Measurements from ENCODE around the gene TAF4B. TPM values are rescaled to one million over a fixed set of nuclear protein-coding genes. Genes with fewer than 3 reads are reported as not detected.

TAF4B gene
- total and polyA plus RNA-seq, 10 of the 15 experiments (the other 5 are each of a cell fraction or from before 2014, with no cell fraction given), result 2.3 to 15.0 (median 12.2) TPM

DNA sequence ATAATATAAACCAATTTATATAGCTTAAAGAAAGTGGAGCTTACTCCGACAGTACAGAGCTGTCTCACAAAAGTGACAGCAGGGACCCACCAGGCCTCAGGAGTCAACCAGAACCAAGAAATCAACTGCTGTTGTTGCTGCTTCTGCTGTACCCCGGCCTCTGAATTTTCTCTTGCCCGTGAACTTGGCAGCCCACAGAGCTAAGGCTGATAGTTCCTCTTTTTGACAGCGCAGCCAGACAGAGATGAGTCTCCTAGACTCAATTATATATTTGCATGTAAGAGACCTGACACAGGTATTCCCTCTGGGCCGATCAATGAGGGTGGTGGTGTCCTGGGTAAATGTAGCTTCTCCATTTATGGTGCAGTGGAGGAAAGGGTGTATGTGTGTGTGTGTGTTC, 212.7 kb downstream of the TAF4B start (continued):
- TF ChIP-seq SPI1 (IDR thresholded peaks at IDR 0.05; ENCODE audit: borderline replicate concordance, insufficient read depth, low read depth, low read length) (no peak), HDGF (IDR thresholded peaks at IDR 0.05) (no peak), BMI1 (IDR thresholded peaks at IDR 0.05; ENCODE audit: borderline replicate concordance) (no peak), SIX5 (IDR thresholded peaks at IDR 0.05; ENCODE audit: low read depth, low read length, severe bottlenecking) (no peak), CREB1 (IDR thresholded peaks at IDR 0.05; ENCODE audit: low read depth) (0 out of 2 replicates have a peak, but pooled peaks have one; percentile 32)

DNA sequence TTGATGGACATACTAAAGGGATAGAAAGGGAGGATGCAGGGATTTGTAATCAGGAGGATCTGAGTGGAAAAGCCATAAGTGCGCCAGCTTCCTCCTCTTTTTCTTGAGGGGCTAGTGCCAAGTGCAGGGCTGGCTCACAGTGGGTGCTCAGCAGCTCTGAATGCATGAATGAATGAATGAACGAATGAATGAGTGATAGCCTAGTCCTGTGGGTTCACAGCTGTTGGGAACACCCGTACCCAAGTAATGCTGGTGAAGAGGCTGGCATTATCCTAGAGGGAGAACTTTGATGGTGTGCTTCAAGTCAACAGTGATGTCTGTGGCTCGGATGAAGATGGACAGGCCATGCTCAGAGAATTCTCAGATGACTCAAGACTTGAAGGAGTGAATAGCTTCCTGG, 213.3 kb downstream of the TAF4B start:
- BruUV-seq (replicated peaks), result no TSS peak
- intact Hi-C loops (cut with micrococcal nuclease; ENCODE audit: unreplicated experiment), result no loop called here
- CTCF ChIA-PET, result interaction anchor here (0.9 to 3.8 kb wide), 7 partner anchors 9 to 109 kb away, joined by 3 to 12 read pairs (median 6); partner anchors contain the start of gene KCTD1

More for the DNA sequence above, 213.3 kb downstream of the TAF4B start:
- H3K9me3 ChIP-seq (replicated peaks; ENCODE audit: control insufficient read depth, insufficient read depth, low read length), result no peaks in the 10 kb centered on the region; the same call in 2 of the 3 replicates
- no peaks in the 10 kb centered on the region for H3K27me3 ChIP-seq (replicated peaks in 1 of 2; ENCODE audit: control insufficient read depth in 2 of 2, insufficient read depth in 2 of 2, low read length in 1 of 2)
- H3K4me1 ChIP-seq (ENCODE audit: control insufficient read depth, insufficient read depth, low read length), result peaks cover 10% of the 10 kb centered on the region; the same call in 1 of the 2 replicates
- no peak overlapping the region for H3K4me2 ChIP-seq (ENCODE audit: control insufficient read depth, insufficient read depth)
- ChIA-PET RAD21 (ENCODE audit: unreplicated experiment) (interaction anchor here (0.5 to 3.7 kb wide), 9 partner anchors 10 to 1950 kb away, joined by 3 to 12 read pairs (median 3); no protein-coding TSS in a partner anchor), POLR2A (interaction anchor here (0.8 to 1.8 kb wide), 7 partner anchors 8 to 49 kb away, joined by 3 to 8 read pairs (median 4); no protein-coding TSS in a partner anchor), SMC1A (ENCODE audit: uncharacterized antibody, unreplicated experiment) (interaction anchor here (0.8 to 3.5 kb wide), 15 partner anchors 9 to 130 kb away, joined by 3 to 23 read pairs (median 3); no protein-coding TSS in a partner anchor)
- no peak overlapping the region for H3K27ac ChIP-seq (ENCODE audit: control insufficient read depth, insufficient read depth)
- TF ChIP-seq ZNF24 (IDR thresholded peaks at IDR 0.05) (peak; percentile 76), MYB (IDR thresholded peaks at IDR 0.05; ENCODE audit: borderline replicate concordance, low read depth, low read length) (no peak), NFXL1 (IDR thresholded peaks at IDR 0.05; ENCODE audit: borderline replicate concordance) (no peak), TAF1 (IDR thresholded peaks at IDR 0.05; ENCODE audit: borderline replicate concordance, low read depth, low read length) (no peak), RELA (IDR thresholded peaks at IDR 0.05; ENCODE audit: borderline replicate concordance, partially characterized antibody) (no peak), MTA2 (IDR thresholded peaks at IDR 0.05; ENCODE audit: low read depth) (no peak), SP1 (IDR thresholded peaks at IDR 0.05; ENCODE audit: low read depth, low read length) (no peak), ZNF384 (IDR thresholded peaks at IDR 0.05; ENCODE audit: borderline replicate concordance, low read depth, low read length) (no peak)
- TF ChIP-seq, protein P1, sequence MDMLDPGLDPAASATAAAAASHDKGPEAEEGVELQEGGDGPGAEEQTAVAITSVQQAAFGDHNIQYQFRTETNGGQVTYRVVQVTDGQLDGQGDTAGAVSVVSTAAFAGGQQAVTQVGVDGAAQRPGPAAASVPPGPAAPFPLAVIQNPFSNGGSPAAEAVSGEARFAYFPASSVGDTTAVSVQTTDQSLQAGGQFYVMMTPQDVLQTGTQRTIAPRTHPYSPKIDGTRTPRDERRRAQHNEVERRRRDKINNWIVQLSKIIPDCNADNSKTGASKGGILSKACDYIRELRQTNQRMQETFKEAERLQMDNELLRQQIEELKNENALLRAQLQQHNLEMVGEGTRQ (IDR thresholded peaks at IDR 0.05; ENCODE audit: borderline replicate concordance, low read depth, low read length), result no peak
- no peak overlapping the region for H3K9ac ChIP-seq (ENCODE audit: control insufficient read depth, insufficient read depth, low read length)
- no peak for FAIRE-seq
- 51% methylated on average over 4 of the region's 4 CpGs for WGBS (ENCODE audit: insufficient coverage, insufficient replicate concordance, low lambda C conversion rate, missing lambda C conversion rate)
- H3K79me2 ChIP-seq (ENCODE audit: control insufficient read depth, insufficient read depth, low read length), result no peaks in the 10 kb centered on the region
- no peak for DNase-seq (ENCODE audit: low read depth, low spot score)
- H3K36me3 ChIP-seq (ENCODE audit: control insufficient read depth in 2 of 2, insufficient read depth in 2 of 2, low read length in 1 of 2), result no peaks in the 10 kb centered on the region
- H2AFZ ChIP-seq (ENCODE audit: control insufficient read depth, low read depth, low read length), result no peak overlapping the region
- H3K4me3 ChIP-seq, result no peak overlapping the region
- H4K20me1 ChIP-seq (ENCODE audit: control insufficient read depth, insufficient read depth), result no peaks in the 10 kb centered on the region
- ATAC-seq, result no peak
- in situ Hi-C loops (cut with MboI), result no loop called here

Measured in GM12878 (cell line).